Sigmoid colon (tissue), 7 donors: Measurements from ENCODE around the gene SEC24B. TPM values are rescaled to one million over a fixed set of nuclear protein-coding genes. Genes with fewer than 3 reads are reported as not detected.

ENCODE experiments used
- DNase-seq: peaks from one replicate; pipeline ENCODE4 v3.0.0-alpha.2; 2019
- H3K27ac ChIP-seq, 4 donors: fragments of 200-600 bp; sonication (generic); one replicate each; pipeline ENCODE4 v1.5.1; 2016 to 2019; ENCODE audit warnings: mild to moderate bottlenecking in 1 of 4
- H3K27me3 ChIP-seq, 3 donors: fragments of 200-600 bp; sonication (generic); one replicate each; pipeline ENCODE4 v1.5.1; 2019; ENCODE audit warnings: mild to moderate bottlenecking in 1 of 3
- H3K36me3 ChIP-seq, 4 donors: fragments of 200-600 bp; sonication (generic); one replicate each; pipeline ENCODE4 v1.5.1; 2016 to 2019
- H3K4me1 ChIP-seq, 4 donors: fragments of 200-600 bp; sonication (generic); one replicate each; pipeline ENCODE4 v1.5.1; 2017 to 2019
- H3K4me3 ChIP-seq, 4 donors: fragments of 200-600 bp; sonication (generic); one replicate each; pipeline ENCODE4 v1.5.1; 2017 to 2019; ENCODE audit warnings: mild to moderate bottlenecking in 2 of 4, moderate library complexity in 1 of 4
- H3K9me3 ChIP-seq, 4 donors: fragments of 200-600 bp in 3 of 4; sonication (generic) in 3 of 4; one replicate each; pipeline versions ENCODE4 v1.5.1 to v1.6.1; 2013 to 2019
- CTCF ChIP-seq, 4 experiments: fragments of 450-650 bp in 3 of 4; fragments of 200-600 bp in 1 of 4; IDR thresholded peaks; one replicate each; pipeline ENCODE4 v1.5.1; 2016 to 2019; ENCODE audit warnings: antibody characterized with exemption in 4 of 4, mild to moderate bottlenecking in 3 of 4, moderate library complexity in 2 of 4
- EP300 ChIP-seq, 4 donors: sonication (generic); formaldehyde crosslinking; IDR thresholded peaks; one replicate each; pipeline ENCODE4 v1.6.1; 2017; ENCODE audit warnings: antibody characterized with exemption in 4 of 4
- POLR2A ChIP-seq, 2 donors: fragments of 450-650 bp; IDR thresholded peaks; one replicate each; pipeline ENCODE4 v1.6.1; 2016; ENCODE audit warnings: antibody characterized with exemption in 2 of 2, mild to moderate bottlenecking in 2 of 2, moderate library complexity in 2 of 2
- POLR2AphosphoS5 ChIP-seq, 4 donors: sonication (generic); formaldehyde crosslinking; IDR thresholded peaks; one replicate each; pipeline ENCODE4 v1.6.1; 2017; ENCODE audit warnings: antibody characterized with exemption in 4 of 4
- WGBS, 2 donors: extraction: QIAGEN DNeasy Blood & Tissue Kit; methylation state at CpG; one replicate each; pipeline ENCODE4 v1.1.7; 2013; 5-methylcytosine and 5-hydroxymethylcytosine counted together
- intact Hi-C: fragments of 100-400 bp; cut with DNase I; formaldehyde crosslinking; loops from one replicate; pipeline ENCODE4 v1.15.1; 2023
- polyA plus RNA-seq, 3 donors: library from polyadenylated mRNA; stranded (reverse); fragments of 200-250 nt; gene quantifications; one replicate each; pipeline ENCODE4 v1.2.3, GENCODE V29; 2013
- total RNA-seq, 4 donors: library from RNA; depleted of rRNA; stranded (reverse); fragments of >200 nt; gene quantifications; one replicate each; pipeline ENCODE4 v1.1.0, GENCODE V29; 2016
- donor health status: healthy with polysubstance abuse.
- donor health status: Bipolar disorder and iron deficiency.
- donor health status: healthy.

The SEC24B gene
- total and polyA plus RNA-seq, 7 donors, result 9.7 to 41.8 (median 35.3) TPM

- intact Hi-C loops, result no loop called here
- WGBS, 2 donors, result 66 to 76% methylated on average over 2 of the region's 2 CpGs
- TF ChIP-seq POLR2A (IDR thresholded peaks at IDR 0.05) (no peak), EP300 (IDR thresholded peaks at IDR 0.05) (no peak), POLR2AphosphoS5 (IDR thresholded peaks at IDR 0.05) (no peak), CTCF (IDR thresholded peaks at IDR 0.05) (no peak)
Measured at GRCh38 chr4:109411964-109412363, 21.7 kb upstream of the SEC24B start.

GRCh38 chr4:109412776-109413175 is 20.8 kb upstream of the SEC24B start:
- Histone ChIP-seq H3K27ac (no peak overlapping the region), H3K9me3 (no peaks in the 10 kb centered on the region), H3K36me3 (no peaks in the 10 kb centered on the region), H3K4me3 (no peak overlapping the region), H3K27me3 (no peaks in the 10 kb centered on the region), H3K4me1 (no peaks in the 10 kb centered on the region)
- intact Hi-C loops, result no loop called here
- no peak for DNase-seq
- 85 to 88% methylated on average over 1 of the region's 1 CpG for WGBS, 2 donors
- TF ChIP-seq POLR2A (IDR thresholded peaks at IDR 0.05) (no peak), CTCF (IDR thresholded peaks at IDR 0.05) (no peak), POLR2AphosphoS5 (IDR thresholded peaks at IDR 0.05) (no peak), EP300 (IDR thresholded peaks at IDR 0.05) (no peak)

More at GRCh38 chr4:109411964-109412363, 21.7 kb upstream of the SEC24B start:
- Histone ChIP-seq H3K9me3 (no peaks in the 10 kb centered on the region), H3K36me3 (no peaks in the 10 kb centered on the region), H3K4me3 (no peak overlapping the region), H3K27me3 (no peaks in the 10 kb centered on the region), H3K4me1 (no peaks in the 10 kb centered on the region), H3K27ac (no peak overlapping the region)
- no peak for DNase-seq

- no peak overlapping the region for H3K4me3 ChIP-seq
- intact Hi-C loops, result no loop called here
- WGBS, 2 donors, result 81 to 95% methylated on average over 1 of the region's 1 CpG
- no peak for TF ChIP-seq CTCF (IDR thresholded peaks at IDR 0.05)
- no peak for TF ChIP-seq EP300 (IDR thresholded peaks at IDR 0.05)
- TF ChIP-seq POLR2AphosphoS5 (IDR thresholded peaks at IDR 0.05), result no peak
- H3K36me3 ChIP-seq, result no peaks in the 10 kb centered on the region
- H3K27me3 ChIP-seq, result no peaks in the 10 kb centered on the region
- H3K27ac ChIP-seq, result no peak overlapping the region
- no peak for DNase-seq
- no peaks in the 10 kb centered on the region for H3K4me1 ChIP-seq
- H3K9me3 ChIP-seq, result no peaks in the 10 kb centered on the region
Measured at GRCh38 chr4:109414938-109415337, 18.7 kb upstream of the SEC24B start.

GRCh38 chr4:109418588-109418987 is 15.0 kb upstream of the SEC24B start:
- Histone ChIP-seq H3K9me3 (no peaks in the 10 kb centered on the region), H3K4me1 (peaks cover 0 to 6% (median 4%) of the 10 kb centered on the region in 4 donors), H3K27ac (no peak overlapping the region), H3K36me3 (no peaks in the 10 kb centered on the region), H3K27me3 (no peaks in the 10 kb centered on the region), H3K4me3 (no peak overlapping the region)
- TF ChIP-seq POLR2A (IDR thresholded peaks at IDR 0.05) (no peak), POLR2AphosphoS5 (IDR thresholded peaks at IDR 0.05) (no peak), CTCF (IDR thresholded peaks at IDR 0.05) (no peak), EP300 (IDR thresholded peaks at IDR 0.05) (no peak)
- intact Hi-C loops, result no loop called here
- no peak for DNase-seq
- 88 to 93% methylated on average over 1 of the region's 1 CpG for WGBS, 2 donors

GRCh38 chr4:109419679-109420078 is 13.9 kb upstream of the SEC24B start:
- H3K9me3 ChIP-seq, result no peaks in the 10 kb centered on the region
- peaks cover 0 to 6% (median 4%) of the 10 kb centered on the region in 4 donors for H3K4me1 ChIP-seq
- WGBS, 2 donors, result 93 to 99% methylated on average over 2 of the region's 2 CpGs
- no peak for TF ChIP-seq EP300 (IDR thresholded peaks at IDR 0.05)
- no peak for TF ChIP-seq POLR2AphosphoS5 (IDR thresholded peaks at IDR 0.05)
- TF ChIP-seq POLR2A (IDR thresholded peaks at IDR 0.05), result no peak
- no peak for TF ChIP-seq CTCF (IDR thresholded peaks at IDR 0.05)
- H3K36me3 ChIP-seq, result no peaks in the 10 kb centered on the region
- DNase-seq, result no peak
- H3K27ac ChIP-seq, result no peak overlapping the region
- H3K4me3 ChIP-seq, result no peak overlapping the region
- no peaks in the 10 kb centered on the region for H3K27me3 ChIP-seq
- intact Hi-C loops, result loop anchor here (2.0 to 10.0 kb wide), 2 partner anchors 143 to 1095 kb away; no protein-coding TSS in a partner anchor
